Mesendoderm (in vitro differentiated cells): ENCODE data around the gene CARD19.

Source experiments
- DNase-seq: peaks from one replicate; pipeline ENCODE4 v3.0.0; 2013
- H2AK5ac ChIP-seq: 2 replicates; pipeline ENCODE4 v1.6.1; 2013; ENCODE audit warnings: low read length, inconsistent platforms
- H2BK120ac ChIP-seq: 2 replicates; pipeline ENCODE4 v1.6.1; 2013; ENCODE audit warnings: low read depth, mild to moderate bottlenecking, low read length, moderate library complexity, mixed read lengths
- H2BK15ac ChIP-seq: replicated peaks from 2 replicates; pipeline ENCODE4 v1.6.1; 2013; ENCODE audit warnings: low read depth, mild to moderate bottlenecking, moderate library complexity
- H2BK5ac ChIP-seq: 2 replicates; pipeline ENCODE4 v1.6.1; 2013; ENCODE audit warnings: low read length, inconsistent platforms
- H3K18ac ChIP-seq: 2 replicates; pipeline ENCODE4 v1.6.1; 2013; ENCODE audit warnings: mild to moderate bottlenecking, low read length, mixed read lengths
- H3K23ac ChIP-seq: one replicate; pipeline ENCODE4 v1.6.1; 2013; ENCODE audit warnings: low read length
- H3K27ac ChIP-seq: 2 replicates; pipeline ENCODE4 v1.5.1; 2013; ENCODE audit warnings: low read depth, mild to moderate bottlenecking, inconsistent platforms, low read length, moderate library complexity
- H3K27me3 ChIP-seq: 2 replicates; pipeline ENCODE4 v1.6.1; 2013; ENCODE audit warnings: low read length, control low read depth, mild to moderate bottlenecking, inconsistent platforms; ENCODE audit not compliant: insufficient read depth, poor library complexity
- H3K36me3 ChIP-seq: 2 replicates; pipeline ENCODE4 v1.6.1; 2013; ENCODE audit warnings: low read length, inconsistent platforms; ENCODE audit not compliant: control insufficient read depth, insufficient read depth
- H3K4ac ChIP-seq: one replicate; pipeline ENCODE4 v1.6.1; 2013; ENCODE audit warnings: low read depth, mild to moderate bottlenecking, low read length, moderate library complexity
- H3K4me1 ChIP-seq: 2 replicates; pipeline ENCODE4 v1.6.1; 2013; ENCODE audit warnings: low read depth, low read length, inconsistent platforms; ENCODE audit not compliant: control insufficient read depth
- H3K4me2 ChIP-seq: 2 replicates; pipeline ENCODE4 v1.6.1; 2013; ENCODE audit warnings: low read length
- H3K4me3 ChIP-seq: 2 replicates; pipeline ENCODE4 v1.5.1; 2013; ENCODE audit warnings: mild to moderate bottlenecking, low read length
- H3K56ac ChIP-seq: one replicate; pipeline ENCODE4 v1.6.1; 2013; ENCODE audit warnings: low read length
- H3K79me1 ChIP-seq: 2 replicates; pipeline ENCODE4 v1.6.1; 2013; ENCODE audit warnings: low read length, inconsistent platforms
- H3K79me2 ChIP-seq: 2 replicates; pipeline ENCODE4 v1.6.1; 2013; ENCODE audit warnings: mild to moderate bottlenecking, low read length; ENCODE audit not compliant: control insufficient read depth, insufficient read depth
- H3K9ac ChIP-seq: 2 replicates; pipeline ENCODE4 v1.6.1; 2013; ENCODE audit warnings: low read length, inconsistent platforms
- H4K5ac ChIP-seq: one replicate; pipeline ENCODE4 v1.6.1; 2013; ENCODE audit warnings: low read length
- H4K8ac ChIP-seq: one replicate; pipeline ENCODE4 v1.6.1; 2013; ENCODE audit warnings: low read depth, mild to moderate bottlenecking, control low read depth, low read length, moderate library complexity
- WGBS: extraction: QIAGEN DNeasy Blood & Tissue Kit; methylation state at CpG from one replicate; pipeline ENCODE4 v1.1.7; 2013; ENCODE audit warnings: low lambda C conversion rate, missing lambda C conversion rate; ENCODE audit not compliant: insufficient coverage; ENCODE audit errors: extremely low coverage; 5-methylcytosine and 5-hydroxymethylcytosine counted together

The CARD19 gene

DNA sequence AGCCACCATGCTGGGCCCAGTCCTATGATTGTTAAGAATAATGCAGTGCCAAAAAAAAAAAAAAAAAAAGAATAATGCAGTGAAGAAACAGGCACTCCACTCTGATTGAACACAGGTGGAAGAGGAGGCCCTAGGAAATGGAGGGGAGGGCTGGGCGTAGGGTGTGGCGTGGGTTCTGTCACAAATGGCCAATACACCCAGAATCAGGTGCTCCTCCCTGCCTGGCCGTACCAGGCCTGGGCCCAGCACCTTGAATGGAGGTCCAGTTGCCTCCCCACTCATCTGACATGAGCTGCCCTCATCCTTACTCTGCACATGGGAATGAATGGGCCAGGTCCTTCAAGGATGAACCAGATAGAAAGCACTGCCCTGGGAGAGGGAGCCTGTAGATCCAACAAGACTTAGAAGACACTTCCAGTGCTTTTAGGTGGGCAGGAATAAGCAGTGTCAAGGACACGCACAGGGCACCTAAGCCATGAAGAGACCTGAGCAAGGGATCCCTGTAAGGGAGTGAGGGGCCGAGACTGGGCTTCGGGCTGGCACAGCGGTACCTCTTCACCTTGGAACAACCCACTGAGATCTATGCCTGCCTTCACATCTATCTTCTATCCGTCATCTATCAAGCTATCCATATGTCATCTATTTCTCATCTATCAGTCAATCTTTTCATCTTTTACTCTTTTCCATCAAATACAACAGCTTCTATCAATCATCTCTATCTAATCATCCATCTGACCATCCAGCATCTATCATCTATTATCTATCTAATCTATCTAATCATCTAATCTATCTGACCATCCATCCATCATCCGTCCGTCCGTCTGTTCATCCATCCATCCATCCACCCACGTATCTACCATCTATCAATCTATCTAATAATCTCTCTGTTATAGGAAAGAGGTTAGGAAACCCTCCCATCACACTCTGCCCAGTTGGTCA, 22.2 kb downstream of the CARD19 start:
- Histone ChIP-seq H2BK5ac (no peak overlapping the region), H3K27me3 (no peaks in the 10 kb centered on the region), H2BK15ac (no peak overlapping the region), H2BK120ac (no peak overlapping the region), H3K4me3 (no peak overlapping the region), H2AK5ac (no peak overlapping the region), H3K79me1 (no peaks in the 10 kb centered on the region), H3K9ac (no peak overlapping the region), H4K5ac (no peak overlapping the region), H3K56ac (no peak overlapping the region), H3K4me2 (no peak overlapping the region), H4K8ac (no peak overlapping the region), H3K36me3 (no peaks in the 10 kb centered on the region), H3K79me2 (no peaks in the 10 kb centered on the region), H3K18ac (no peak overlapping the region), H3K23ac (no peak overlapping the region), H3K4me1 (no peaks in the 10 kb centered on the region), H3K4ac (no peak overlapping the region), H3K27ac (no peak overlapping the region)
- 95% methylated on average over 4 of the region's 12 CpGs for WGBS
- DNase-seq: no peak

DNA sequence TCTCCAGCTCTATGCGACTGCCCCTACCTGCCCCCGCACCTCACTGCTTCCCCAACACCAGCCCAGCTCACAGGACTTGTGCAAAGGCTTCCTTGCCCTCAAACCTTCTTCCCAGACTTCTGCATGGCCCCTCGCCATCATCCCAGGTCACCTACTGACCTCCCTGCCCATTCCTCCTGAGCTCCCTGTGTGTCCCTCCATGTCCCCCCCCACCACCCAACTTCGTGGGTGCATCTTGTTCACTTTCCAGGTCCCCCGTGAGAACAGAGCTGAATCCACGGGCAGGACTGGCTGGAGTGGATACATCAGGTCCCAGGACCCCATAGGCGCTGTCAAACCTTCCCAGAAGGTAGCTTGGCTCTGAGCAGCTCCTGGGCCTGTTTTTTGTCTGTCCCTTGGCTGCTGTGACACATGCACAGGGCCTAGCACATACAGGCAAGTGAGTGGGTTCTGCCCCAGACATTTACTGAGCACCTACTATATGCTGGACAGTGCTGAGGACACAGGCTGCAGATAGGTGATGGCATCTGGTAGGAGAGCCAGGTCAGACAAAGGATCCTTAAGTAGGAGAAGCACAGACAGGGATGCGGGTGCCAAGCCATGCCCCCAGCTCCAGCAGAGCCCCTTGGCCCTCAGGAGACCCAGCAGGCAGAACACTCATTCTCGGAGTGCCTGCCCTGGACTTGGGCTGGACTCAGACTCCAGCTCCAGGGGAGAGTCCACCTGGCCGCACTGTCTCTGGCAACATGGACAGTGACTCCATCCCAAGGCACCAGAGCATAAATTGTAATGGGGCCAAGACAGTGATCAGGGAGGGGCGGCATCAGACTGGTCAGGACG, 23.1 kb downstream of the CARD19 start:
- no peaks in the 10 kb centered on the region for H3K36me3 ChIP-seq
- no peak overlapping the region for H3K9ac ChIP-seq
- H3K79me2 ChIP-seq: no peaks in the 10 kb centered on the region
- H3K23ac ChIP-seq: no peak overlapping the region
- no peak overlapping the region for H4K8ac ChIP-seq
- no peak for DNase-seq
- H2AK5ac ChIP-seq: no peak overlapping the region
- H3K4me3 ChIP-seq: no peak overlapping the region
- no peak overlapping the region for H3K56ac ChIP-seq
- no peak overlapping the region for H3K27ac ChIP-seq
- no peak overlapping the region for H2BK5ac ChIP-seq
- no peak overlapping the region for H3K18ac ChIP-seq
- H3K4ac ChIP-seq: no peak overlapping the region
- H2BK120ac ChIP-seq: no peak overlapping the region
- no peaks in the 10 kb centered on the region for H3K4me1 ChIP-seq
- WGBS: no CpG with 5 or more reads among the region's 12 CpGs
- no peak overlapping the region for H3K4me2 ChIP-seq
- H2BK15ac ChIP-seq: no peak overlapping the region
- H4K5ac ChIP-seq: no peak overlapping the region
- H3K79me1 ChIP-seq: no peaks in the 10 kb centered on the region
- no peaks in the 10 kb centered on the region for H3K27me3 ChIP-seq

DNA sequence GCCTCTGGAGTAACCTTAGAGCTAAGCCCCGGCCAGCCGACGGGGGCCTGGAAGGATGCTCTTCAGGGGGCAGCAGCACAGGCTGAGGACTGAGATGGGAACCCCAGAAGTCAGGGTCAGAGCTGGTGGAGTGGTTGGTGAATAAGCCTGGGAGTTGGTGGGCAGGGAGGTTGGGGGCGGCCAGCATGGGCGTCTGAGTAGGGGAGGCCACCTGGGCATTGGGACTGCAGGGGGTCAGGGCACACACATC, 23.6 kb downstream of the CARD19 start:
- Histone ChIP-seq H3K79me1 (no peaks in the 10 kb centered on the region), H3K4me3 (no peak overlapping the region), H3K56ac (no peak overlapping the region), H2BK15ac (no peak overlapping the region), H3K79me2 (no peaks in the 10 kb centered on the region), H3K4me2 (no peak overlapping the region), H2BK5ac (no peak overlapping the region), H3K27me3 (no peaks in the 10 kb centered on the region), H3K4ac (no peak overlapping the region), H2BK120ac (no peak overlapping the region), H3K23ac (no peak overlapping the region), H3K4me1 (no peaks in the 10 kb centered on the region), H3K18ac (no peak overlapping the region), H3K36me3 (no peaks in the 10 kb centered on the region), H3K9ac (no peak overlapping the region), H3K27ac (no peak overlapping the region), H2AK5ac (no peak overlapping the region), H4K8ac (no peak overlapping the region), H4K5ac (no peak overlapping the region)
- no CpG with 5 or more reads among the region's 5 CpGs for WGBS
- DNase-seq: no peak

DNA sequence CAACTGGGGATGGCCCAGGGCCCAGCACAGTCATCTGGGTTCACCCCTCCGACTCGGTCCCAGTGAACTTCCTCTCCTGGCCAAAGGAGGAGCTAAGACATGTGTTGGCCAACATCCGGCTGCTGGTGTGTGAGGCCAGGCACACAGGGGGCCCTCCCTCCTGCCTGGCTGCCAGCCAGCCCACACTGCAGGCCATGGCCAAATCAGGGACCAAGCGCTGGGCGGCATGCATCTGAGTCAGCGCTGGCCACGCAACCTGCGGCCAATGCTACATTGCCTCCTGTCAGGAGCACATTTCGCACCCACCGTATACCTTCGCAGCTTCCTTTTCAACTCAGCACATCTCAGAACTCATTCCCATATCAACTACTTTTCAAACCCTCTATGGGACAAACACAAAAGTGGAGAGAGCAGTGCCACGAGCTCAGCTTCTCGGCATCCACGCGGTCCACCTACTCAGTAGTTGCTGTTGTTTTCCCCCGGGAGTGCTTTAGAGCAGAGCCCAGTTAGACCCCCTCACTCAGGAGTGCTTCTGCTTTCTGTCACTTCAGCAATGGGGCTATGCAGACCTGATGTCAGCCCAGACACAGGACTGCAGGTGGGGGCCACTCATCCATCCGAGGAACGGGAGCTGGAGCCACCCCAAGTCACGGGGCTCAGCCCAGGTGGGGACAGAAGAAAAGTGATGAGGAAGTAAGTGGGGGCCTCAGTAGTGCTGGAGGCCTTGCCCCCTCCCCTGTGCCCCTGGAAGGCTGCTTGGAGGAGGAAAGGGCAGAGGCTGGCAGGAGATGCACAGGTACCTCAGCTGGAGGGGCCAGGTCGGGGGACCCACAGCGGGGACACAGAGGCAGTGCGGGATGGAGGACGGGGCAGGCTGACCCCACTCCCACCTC, 24.2 kb downstream of the CARD19 start:
- no peak overlapping the region for H2BK5ac ChIP-seq
- no peak overlapping the region for H3K56ac ChIP-seq
- H2BK15ac ChIP-seq: no peak overlapping the region
- no peaks in the 10 kb centered on the region for H3K4me1 ChIP-seq
- peak; percentile 54 for DNase-seq
- H3K36me3 ChIP-seq: no peaks in the 10 kb centered on the region
- no peak overlapping the region for H4K5ac ChIP-seq
- no peak overlapping the region for H3K4me3 ChIP-seq
- H3K18ac ChIP-seq: no peak overlapping the region
- no peak overlapping the region for H3K9ac ChIP-seq
- H3K4me2 ChIP-seq: no peak overlapping the region
- WGBS: no CpG with 5 or more reads among the region's 23 CpGs
- no peak overlapping the region for H2AK5ac ChIP-seq
- no peak overlapping the region for H2BK120ac ChIP-seq
- H3K79me1 ChIP-seq: no peaks in the 10 kb centered on the region
- no peak overlapping the region for H3K23ac ChIP-seq
- H3K4ac ChIP-seq: no peak overlapping the region
- no peak overlapping the region for H4K8ac ChIP-seq
- no peaks in the 10 kb centered on the region for H3K79me2 ChIP-seq
- H3K27ac ChIP-seq: no peak overlapping the region
- H3K27me3 ChIP-seq: no peaks in the 10 kb centered on the region

GRCh38 chr9:93120846-93121315, 24.9 kb downstream of the CARD19 start:
- Histone ChIP-seq H3K9ac (no peak overlapping the region), H2BK15ac (no peak overlapping the region), H3K27me3 (no peaks in the 10 kb centered on the region), H3K4me1 (no peaks in the 10 kb centered on the region), H3K56ac (no peak overlapping the region), H2BK120ac (no peak overlapping the region), H4K8ac (no peak overlapping the region), H2AK5ac (no peak overlapping the region), H3K4me2 (no peak overlapping the region), H4K5ac (no peak overlapping the region), H3K79me2 (no peaks in the 10 kb centered on the region), H3K4ac (no peak overlapping the region), H3K36me3 (no peaks in the 10 kb centered on the region), H3K23ac (no peak overlapping the region), H3K79me1 (no peaks in the 10 kb centered on the region), H3K27ac (no peak overlapping the region), H3K18ac (no peak overlapping the region), H3K4me3 (no peak overlapping the region), H2BK5ac (no peak overlapping the region)
- DNase-seq: no peak
- WGBS: no CpG with 5 or more reads among the region's 11 CpGs
